GM21717 (cell line): ENCODE data around the gene MNS1.
"Not testable (repeated sequence)": the region's sequence is repeated elsewhere in the genome, so short reads cannot be mapped to it uniquely, and the experiment has no call there.

Experiments
- ATAC-seq: cut with Tn5 transposase; IDR thresholded peaks from one replicate; pipeline ENCODE4 v1.9.1; 2021; ENCODE audit warnings: mild to moderate bottlenecking, moderate library complexity; ENCODE audit not compliant: unreplicated experiment

Gene MNS1, protein sequence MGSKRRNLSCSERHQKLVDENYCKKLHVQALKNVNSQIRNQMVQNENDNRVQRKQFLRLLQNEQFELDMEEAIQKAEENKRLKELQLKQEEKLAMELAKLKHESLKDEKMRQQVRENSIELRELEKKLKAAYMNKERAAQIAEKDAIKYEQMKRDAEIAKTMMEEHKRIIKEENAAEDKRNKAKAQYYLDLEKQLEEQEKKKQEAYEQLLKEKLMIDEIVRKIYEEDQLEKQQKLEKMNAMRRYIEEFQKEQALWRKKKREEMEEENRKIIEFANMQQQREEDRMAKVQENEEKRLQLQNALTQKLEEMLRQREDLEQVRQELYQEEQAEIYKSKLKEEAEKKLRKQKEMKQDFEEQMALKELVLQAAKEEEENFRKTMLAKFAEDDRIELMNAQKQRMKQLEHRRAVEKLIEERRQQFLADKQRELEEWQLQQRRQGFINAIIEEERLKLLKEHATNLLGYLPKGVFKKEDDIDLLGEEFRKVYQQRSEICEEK

DNA sequence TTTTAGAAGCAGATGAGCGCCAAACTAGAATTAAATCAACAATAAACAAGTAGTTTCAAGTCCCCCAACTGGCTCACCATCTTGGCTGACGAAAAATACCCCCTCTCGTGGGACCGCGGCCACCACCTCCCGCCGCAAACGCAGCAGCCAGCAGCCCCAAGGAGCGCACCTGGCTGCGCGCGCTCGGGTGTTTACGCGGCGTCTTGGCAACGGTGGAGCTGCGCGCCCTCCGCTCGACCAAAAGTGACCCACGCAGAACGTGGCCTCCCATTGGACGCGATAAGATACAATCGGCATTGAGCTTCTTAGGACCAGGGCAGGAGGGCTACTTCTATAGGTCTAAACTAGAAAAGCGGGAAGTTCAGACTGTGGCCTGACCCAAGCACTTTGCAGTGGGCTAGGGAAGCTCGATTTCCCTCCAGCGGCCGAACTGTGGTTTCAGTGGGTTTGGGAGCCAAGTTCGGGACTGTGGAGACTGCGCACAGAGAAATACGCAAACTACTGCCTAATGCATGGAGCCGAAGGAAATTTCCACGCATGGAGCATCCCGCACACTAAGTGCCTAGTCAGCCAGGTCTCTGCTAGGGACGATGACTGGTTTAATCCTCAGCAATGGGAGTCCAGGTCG, at the start of gene MNS1:
Gene MNS1, minus strand, starts transcription at position 245 of the 628 bp plus-strand sequence. Its CDS starts 165 bp downstream, at position 80.
- ATAC-seq: peak; percentile 98

DNA sequence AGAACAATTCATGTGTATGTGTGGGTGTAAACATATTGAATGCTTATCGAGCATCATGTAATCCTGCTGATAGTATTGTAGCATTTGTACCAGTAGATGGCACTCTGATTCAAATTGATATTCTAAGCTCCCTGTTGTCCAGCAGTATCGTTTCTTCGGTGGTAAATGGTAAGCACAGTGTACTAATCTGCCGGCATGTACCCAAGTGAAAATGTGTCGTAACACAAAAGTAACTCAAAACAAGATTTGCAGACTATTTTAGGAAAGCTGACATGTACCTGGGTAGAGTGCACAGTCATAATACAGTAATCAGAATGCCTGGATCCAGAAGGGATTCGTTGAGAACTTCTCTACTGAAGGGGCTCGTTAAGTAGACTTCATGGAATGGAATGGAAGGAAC, 31.7 kb upstream of the MNS1 start:
- no peak for ATAC-seq

GRCh38 chr15:56495533-56495932, 30.6 kb upstream of the MNS1 start:
- ATAC-seq: no peak

DNA sequence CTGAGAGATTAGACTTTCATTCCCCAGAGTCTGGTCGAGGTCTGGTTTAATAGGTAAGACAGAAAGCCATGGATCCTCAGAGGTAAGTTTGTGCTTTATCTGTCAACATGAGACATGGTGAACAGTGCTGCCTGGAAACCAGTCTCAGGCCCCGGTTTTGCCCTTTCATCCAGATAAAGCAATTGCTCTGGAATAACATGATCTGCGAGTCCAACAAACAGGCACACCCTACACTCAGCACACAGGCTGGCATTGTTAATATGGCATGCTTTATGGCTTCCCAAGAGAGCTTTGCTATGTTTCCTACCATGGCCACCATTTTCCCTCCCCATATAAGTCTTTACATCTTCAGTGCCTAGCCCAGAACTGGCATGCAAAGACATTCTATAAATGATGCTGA, 30.1 kb upstream of the MNS1 start:
- ATAC-seq: no peak

GRCh38 chr15:56492791-56493555, 28.0 kb upstream of the MNS1 start:
- no peak for ATAC-seq

DNA sequence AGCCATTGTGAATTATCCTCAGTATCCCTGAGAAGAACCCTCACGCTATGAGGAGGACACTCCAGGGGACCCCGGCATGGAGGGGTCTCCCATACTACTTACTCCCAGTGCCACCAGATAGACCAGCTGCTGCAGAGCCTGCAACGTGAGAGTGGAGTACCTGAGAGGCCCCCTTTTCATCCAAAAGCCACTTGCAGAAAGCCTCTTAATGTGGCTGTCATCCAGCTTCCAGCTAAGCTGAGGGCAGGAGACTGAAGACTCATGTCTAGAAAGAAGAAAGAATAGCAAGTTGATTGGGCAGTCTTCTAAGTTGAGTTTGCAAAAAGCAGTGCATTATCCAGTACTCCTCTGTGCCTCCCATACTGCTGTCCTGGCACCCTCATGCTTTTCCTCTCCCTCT, 27.3 kb upstream of the MNS1 start:
- ATAC-seq: no peak

DNA sequence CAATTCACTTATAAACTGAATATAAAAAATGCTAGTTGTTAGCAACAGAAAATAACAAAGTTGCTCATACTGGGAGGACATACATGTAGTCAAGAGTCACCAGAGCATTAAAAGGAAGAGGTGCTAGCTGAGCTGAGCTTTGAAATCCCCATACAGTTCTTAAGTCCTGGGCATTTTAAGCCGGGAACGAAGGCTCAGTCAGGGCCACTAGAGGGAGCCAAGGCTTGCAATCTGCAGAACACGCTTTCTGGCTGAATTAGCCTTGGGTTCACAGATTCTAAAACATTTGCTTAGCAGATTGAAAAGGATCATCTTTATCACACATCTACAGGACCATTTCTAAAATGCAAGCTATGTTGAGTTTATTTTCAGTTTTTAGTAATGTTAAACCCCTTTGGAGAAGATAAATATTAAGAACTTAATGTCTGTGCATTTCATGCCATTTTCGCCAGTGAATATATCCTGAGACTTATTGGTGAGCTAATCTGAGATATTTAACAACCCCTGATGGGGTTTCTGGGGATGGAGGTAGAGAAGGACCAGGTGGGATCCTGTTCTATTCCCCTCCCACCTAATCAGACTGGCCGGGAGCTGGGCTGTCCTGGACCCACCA, 26.3 kb upstream of the MNS1 start:
- ATAC-seq: peak; percentile 49

- ATAC-seq: no peak
Measured at GRCh38 chr15:56490461-56490860, 25.5 kb upstream of the MNS1 start.

GRCh38 chr15:56486206-56486605, 21.3 kb upstream of the MNS1 start:
- ATAC-seq: not testable (repeated sequence)

- ATAC-seq: not testable (repeated sequence)
Measured at GRCh38 chr15:56485426-56485825, 20.5 kb upstream of the MNS1 start.

- no peak for ATAC-seq
Measured at GRCh38 chr15:56484287-56484686, 19.4 kb upstream of the MNS1 start.

DNA sequence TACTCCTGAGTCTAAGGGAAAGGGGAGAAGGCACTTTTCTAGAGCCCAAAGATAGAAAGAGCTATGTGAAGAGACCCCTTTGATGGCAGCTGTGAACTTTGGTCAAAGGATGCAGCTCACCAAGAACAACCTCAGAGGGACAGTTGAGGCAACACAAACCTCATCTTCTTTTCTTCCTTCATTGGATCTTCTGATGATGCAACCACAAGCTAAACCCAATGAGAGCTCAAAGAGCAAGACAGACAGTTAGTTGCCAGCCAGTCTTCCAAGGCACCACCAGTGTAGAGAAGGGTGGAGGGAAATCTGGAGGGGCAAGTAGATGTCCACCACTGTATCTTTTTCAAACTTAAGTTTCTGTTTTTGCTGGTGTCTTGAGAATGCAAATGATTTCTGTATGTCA, 10.4 kb upstream of the MNS1 start:
- ATAC-seq: no peak

DNA sequence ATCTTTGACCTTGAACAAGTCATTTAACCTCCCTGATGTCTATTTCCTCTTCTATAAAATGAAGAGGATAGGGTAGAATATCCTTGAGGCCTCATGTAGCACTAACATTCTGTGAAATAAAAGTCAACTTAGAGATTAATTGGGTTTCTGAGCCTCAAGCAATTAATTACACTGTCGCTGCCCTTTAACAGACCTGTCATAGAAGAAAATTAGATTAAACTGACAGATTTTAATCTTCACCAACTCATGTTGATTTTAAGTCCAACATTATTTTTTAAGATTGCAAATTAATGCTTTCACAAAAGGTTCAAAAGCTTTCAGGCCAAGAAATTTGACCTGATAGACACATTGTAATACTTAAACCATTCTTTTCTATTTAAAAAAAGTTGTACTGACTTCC, 8.1 kb upstream of the MNS1 start:
- no peak for ATAC-seq

GRCh38 chr15:56472278-56472677, 7.3 kb upstream of the MNS1 start:
- no peak for ATAC-seq

DNA sequence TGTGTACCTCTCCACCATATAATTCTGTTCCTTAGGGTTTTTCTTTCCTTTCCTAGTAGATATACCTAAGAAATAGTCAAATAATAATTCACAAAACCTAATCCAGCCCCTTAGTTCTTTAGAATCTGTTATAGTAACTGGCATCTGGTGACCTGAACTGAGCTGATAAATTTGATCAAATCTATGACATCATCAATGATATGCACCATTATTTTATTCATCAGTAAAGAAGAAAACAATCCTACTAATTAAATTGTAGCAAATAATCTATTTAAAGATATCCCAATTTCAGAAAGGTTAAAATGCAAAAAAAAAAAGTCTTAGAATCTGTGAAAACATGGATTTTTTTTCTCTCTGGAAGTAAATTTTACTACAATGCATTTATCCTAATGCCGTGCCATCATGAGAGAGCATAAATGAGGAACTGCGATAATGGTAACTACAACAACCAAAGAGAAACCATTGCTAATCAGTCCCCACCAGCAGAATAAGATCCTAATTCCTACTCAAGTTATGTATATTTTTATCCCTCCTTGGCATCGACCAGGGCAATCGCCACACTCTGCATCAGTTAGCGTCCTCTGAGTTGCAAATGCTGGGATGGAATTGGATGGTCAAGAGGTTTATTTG, 6.6 kb upstream of the MNS1 start:
- no peak for ATAC-seq

GRCh38 chr15:56469483-56469882, 4.5 kb upstream of the MNS1 start:
- no peak for ATAC-seq

DNA sequence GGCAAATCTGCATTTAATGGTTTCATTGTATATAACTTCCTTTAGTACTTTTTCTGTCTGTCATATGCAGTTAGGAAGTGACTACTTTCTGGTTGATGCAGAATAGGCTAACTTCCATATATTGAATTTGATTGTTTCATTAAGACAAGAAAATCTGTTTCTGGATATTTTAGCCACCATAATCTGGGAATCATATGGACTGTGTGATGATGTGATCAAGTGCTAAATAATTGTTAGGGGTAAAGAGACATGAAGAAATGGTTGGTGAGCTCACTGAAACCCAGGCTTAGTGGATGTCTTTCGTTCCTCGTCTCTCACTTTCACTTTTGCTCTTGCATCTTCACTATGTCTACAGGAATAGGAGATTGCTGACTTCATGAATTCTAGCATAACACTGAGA, 3.5 kb upstream of the MNS1 start:
- peak; percentile 53 for ATAC-seq

DNA sequence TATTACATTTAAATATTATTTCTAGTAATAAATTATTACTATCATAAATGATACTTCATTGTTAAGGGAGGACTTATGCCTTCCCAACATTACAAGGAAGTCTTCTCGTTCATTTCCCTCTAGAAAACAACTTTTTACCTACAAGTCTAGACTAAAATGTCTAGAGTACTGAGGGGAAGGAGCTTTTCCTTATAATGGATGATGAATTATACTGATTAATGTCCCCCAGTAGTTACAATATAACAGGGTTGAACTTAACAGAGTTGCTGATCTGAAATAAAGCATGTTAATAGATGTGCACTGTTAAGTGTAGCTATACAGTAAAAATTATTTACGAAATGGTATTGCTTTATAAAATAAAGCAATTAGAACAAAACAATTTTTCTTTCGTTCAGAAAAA, 2.7 kb upstream of the MNS1 start:
- ATAC-seq: no peak

- ATAC-seq: no peak
Measured at GRCh38 chr15:56460947-56461346, 4.0 kb downstream of the MNS1 start.

GRCh38 chr15:56460071-56460470, 4.9 kb downstream of the MNS1 start:
- no peak for ATAC-seq

DNA sequence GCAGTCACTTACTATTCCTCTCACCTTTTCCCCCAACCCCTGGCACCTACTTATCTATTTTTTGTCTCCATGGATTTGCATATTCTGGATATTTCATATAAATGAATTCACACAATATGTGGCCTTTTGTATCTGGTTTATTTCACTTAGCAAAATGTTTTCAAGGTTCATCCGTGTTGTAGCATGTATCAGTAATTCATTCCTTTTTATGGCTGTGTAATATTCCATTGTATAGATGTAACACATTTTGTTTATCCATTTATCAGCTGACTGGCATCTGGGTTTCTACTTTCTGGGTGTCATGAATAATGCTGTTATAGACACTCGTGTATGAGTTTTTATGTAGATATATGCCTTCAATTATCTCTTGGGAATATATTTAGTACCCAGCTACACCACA, 5.8 kb downstream of the MNS1 start:
- ATAC-seq: no peak
